ENCODE measurements around the gene ERBB2. TPM values are rescaled to one million over a fixed set of nuclear protein-coding genes. Genes with fewer than 3 reads are reported as not detected.

ERBB2 gene
- total and polyA plus RNA-seq, 2 of the 8 experiments (the other 6 are each of a cell fraction or from before 2014, with no cell fraction given) = 183 to 394 TPM

- Histone ChIP-seq H3K79me1 (ENCODE audit: low read depth, low read length) (no peaks in the 10 kb centered on the region), H3K4me3 (ENCODE audit: extremely low read depth in 1 of 4, insufficient read depth in 2 of 4, low read depth in 3 of 4, low read length in 4 of 4) (no peak overlapping the region), H2BK20ac (ENCODE audit: low read length) (peak overlapping the region; percentile 61; the same call in 1 of the 2 replicates), H3K23me2 (ENCODE audit: low read depth, low read length) (peaks cover 11% of the 10 kb centered on the region; the same call in 1 of the 2 replicates), H2AFZ (ENCODE audit: low read length) (no peak overlapping the region), H3K79me2 (ENCODE audit: control insufficient read depth in 1 of 2, insufficient read depth in 2 of 2, low read length in 2 of 2) (no peaks in the 10 kb centered on the region), H2AK5ac (ENCODE audit: low read depth, low read length) (peak overlapping the region; percentile 66), H2BK5ac (ENCODE audit: low read depth, low read length) (peak overlapping the region; percentile 39; the same call in 1 of the 2 replicates), H3K27me3 (replicated peaks in 1 of 4; ENCODE audit: control insufficient read depth in 3 of 4, extremely low read depth in 1 of 4, insufficient read depth in 3 of 4, low read length in 3 of 4) (peaks cover 0 to 20% (median 6%) of the 10 kb centered on the region in 4 experiments; a peak in 4 of 7 replicates), H3K56ac (replicated peaks; ENCODE audit: insufficient read length, low read depth, low read length) (no peak overlapping the region), H4K91ac (replicated peaks; ENCODE audit: insufficient read length, low read length) (peak overlapping the region; percentile 13), H3K4me2 (ENCODE audit: insufficient read depth in 1 of 2, low read depth in 2 of 2, low read length in 2 of 2) (no peak overlapping the region), H4K8ac (ENCODE audit: extremely low read depth, insufficient read depth, low read length) (no peak overlapping the region; the same call in 1 of the 2 replicates), H4K5ac (ENCODE audit: insufficient read length, low read depth, low read length) (no peak overlapping the region), H3K4ac (replicated peaks; ENCODE audit: insufficient read length, low read depth, low read length) (peak overlapping the region; percentile 2), H3K9me3 (ENCODE audit: insufficient read depth in 2 of 2, low read depth in 1 of 2, low read length in 1 of 2) (no peaks in the 10 kb centered on the region), H3K36me3 (ENCODE audit: control insufficient read depth in 2 of 4, insufficient read depth in 4 of 4, low read length in 3 of 4) (peaks cover 0 to 5% (median 1%) of the 10 kb centered on the region in 4 experiments; a peak in 3 of 8 replicates), H2BK12ac (ENCODE audit: low read depth, low read length) (peak overlapping the region; percentile 75; the same call in 1 of the 2 replicates), H3K23ac (ENCODE audit: insufficient read length) (no peak overlapping the region), H4K20me1 (replicated peaks in 1 of 2; ENCODE audit: control insufficient read depth in 1 of 2, insufficient read depth in 2 of 2, low read length in 2 of 2) (peaks cover 0 to 2% of the 10 kb centered on the region in 2 experiments), H2BK15ac (ENCODE audit: low read length) (peak overlapping the region; percentile 98; the same call in 1 of the 2 replicates), H3K18ac (ENCODE audit: extremely low read depth, low read length) (no peak overlapping the region; the same call in 1 of the 2 replicates), H3K27ac (ENCODE audit: low read depth, low read length) (no peak overlapping the region), H3K9ac (replicated peaks in 1 of 4; ENCODE audit: extremely low read depth in 1 of 4, low read depth in 3 of 4, low read length in 3 of 4) (no peak overlapping the region), H3K4me1 (replicated peaks in 1 of 4; ENCODE audit: control insufficient read depth in 3 of 4, insufficient read depth in 4 of 4, low read length in 3 of 4) (peaks cover 0 to 48% (median 43%) of the 10 kb centered on the region in 4 experiments; a peak in 6 of 7 replicates), H2BK120ac (replicated peaks; ENCODE audit: low read depth, low read length) (no peak overlapping the region), H3K14ac (ENCODE audit: insufficient read length) (no peak overlapping the region)
- WGBS, 2 experiments (ENCODE audit: extremely low coverage in 1 of 2, insufficient coverage in 1 of 2, insufficient read length in 1 of 2, insufficient replicate concordance in 2 of 2, low coverage in 1 of 2, low lambda C conversion rate in 2 of 2, missing lambda C conversion rate in 1 of 2) = 81% methylated on average over 17 of the region's 17 CpGs; no CpG with 5 or more reads in 1 of the 2 experiments
- no peak for FAIRE-seq
- ChIA-PET POLR2A (ENCODE audit: partially characterized antibody) (interaction anchor here (0.7 to 32.5 kb wide), 9 partner anchors 15 to 190 kb away, joined by 3 to 708 read pairs (median 3); partner anchors contain the start of genes ERBB2 and PGAP3), CTCF (ENCODE audit: partially characterized antibody) (interaction anchor here (0.7 to 52.4 kb wide), 9 partner anchors 9 to 139 kb away, joined by 3 to 1885 read pairs (median 3); partner anchors contain the start of genes MIEN1, PGAP3, PPP1R1B and STARD3)
- TF ChIP-seq CTBP2 (IDR thresholded peaks at IDR 0.05; ENCODE audit: borderline replicate concordance, insufficient read depth, insufficient read length, low read length) (peak; percentile 29), SP2 (IDR thresholded peaks at IDR 0.05; ENCODE audit: low read length) (no peak)
- no peak for DNase-seq (ENCODE audit: low read depth in 1 of 2, low spot score in 2 of 2)
Measured at GRCh38 chr17:39665642-39666224, 34.1 kb upstream of the ERBB2 start.
